GM12873 (cell line): Measurements from ENCODE around the gene TRPC4.

ENCODE experiments used
- TF ChIP-seq, protein P1 (sequence below): IDR thresholded peaks from 2 replicates; pipeline ENCODE4 v1.5.1; 2012; ENCODE audit warnings: low read depth, mild to moderate bottlenecking, moderate library complexity, low read length, control low read depth; ENCODE audit not compliant: insufficient read depth; ENCODE audit errors: missing control alignments

The TRPC4 gene

DNA sequence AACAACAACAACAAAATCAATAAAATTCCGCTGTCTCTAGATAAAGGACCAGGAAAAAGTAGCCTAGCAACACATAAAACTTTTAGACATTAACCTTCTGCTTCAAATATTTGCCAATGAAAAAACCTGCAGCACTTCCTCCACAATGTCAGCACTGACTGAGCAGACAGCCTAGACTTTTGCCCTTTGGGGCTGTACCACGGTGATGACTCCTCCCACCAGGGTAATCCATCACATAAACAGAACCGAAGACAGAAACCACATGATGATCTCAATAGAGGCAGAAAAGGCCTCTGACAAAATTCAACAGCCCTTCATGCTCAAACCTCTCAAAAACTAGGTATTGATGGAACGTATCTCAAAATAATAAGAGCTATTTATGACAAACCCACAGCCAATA, 30.2 kb upstream of the TRPC4 start:
- TF ChIP-seq, protein P1, sequence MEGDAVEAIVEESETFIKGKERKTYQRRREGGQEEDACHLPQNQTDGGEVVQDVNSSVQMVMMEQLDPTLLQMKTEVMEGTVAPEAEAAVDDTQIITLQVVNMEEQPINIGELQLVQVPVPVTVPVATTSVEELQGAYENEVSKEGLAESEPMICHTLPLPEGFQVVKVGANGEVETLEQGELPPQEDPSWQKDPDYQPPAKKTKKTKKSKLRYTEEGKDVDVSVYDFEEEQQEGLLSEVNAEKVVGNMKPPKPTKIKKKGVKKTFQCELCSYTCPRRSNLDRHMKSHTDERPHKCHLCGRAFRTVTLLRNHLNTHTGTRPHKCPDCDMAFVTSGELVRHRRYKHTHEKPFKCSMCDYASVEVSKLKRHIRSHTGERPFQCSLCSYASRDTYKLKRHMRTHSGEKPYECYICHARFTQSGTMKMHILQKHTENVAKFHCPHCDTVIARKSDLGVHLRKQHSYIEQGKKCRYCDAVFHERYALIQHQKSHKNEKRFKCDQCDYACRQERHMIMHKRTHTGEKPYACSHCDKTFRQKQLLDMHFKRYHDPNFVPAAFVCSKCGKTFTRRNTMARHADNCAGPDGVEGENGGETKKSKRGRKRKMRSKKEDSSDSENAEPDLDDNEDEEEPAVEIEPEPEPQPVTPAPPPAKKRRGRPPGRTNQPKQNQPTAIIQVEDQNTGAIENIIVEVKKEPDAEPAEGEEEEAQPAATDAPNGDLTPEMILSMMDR, result no peak

DNA sequence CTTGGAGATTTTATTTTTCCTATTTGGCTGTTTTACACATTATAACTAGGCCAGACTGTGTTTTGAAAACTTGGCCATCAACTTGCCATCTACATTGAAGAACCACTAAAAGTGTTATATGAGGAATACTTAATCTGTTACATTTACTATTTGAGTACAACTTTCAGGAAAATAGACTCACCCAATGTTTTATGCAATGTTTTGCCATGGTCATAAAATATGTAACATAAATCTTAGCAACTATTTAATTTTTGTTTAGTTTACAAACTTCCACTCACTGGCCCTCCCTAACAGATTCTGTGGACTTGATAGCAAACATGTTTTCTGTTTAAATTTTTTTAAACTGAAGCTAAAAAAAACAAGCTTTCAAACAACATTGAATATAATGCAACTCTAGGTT, 23.7 kb upstream of the TRPC4 start:
- TF ChIP-seq, protein P1, result no peak

GRCh38 chr13:37889820-37890219, 20.2 kb upstream of the TRPC4 start:
- TF ChIP-seq, protein P1, result no peak

GRCh38 chr13:37889102-37889501, 19.5 kb upstream of the TRPC4 start:
- TF ChIP-seq, protein P1, result no peak

DNA sequence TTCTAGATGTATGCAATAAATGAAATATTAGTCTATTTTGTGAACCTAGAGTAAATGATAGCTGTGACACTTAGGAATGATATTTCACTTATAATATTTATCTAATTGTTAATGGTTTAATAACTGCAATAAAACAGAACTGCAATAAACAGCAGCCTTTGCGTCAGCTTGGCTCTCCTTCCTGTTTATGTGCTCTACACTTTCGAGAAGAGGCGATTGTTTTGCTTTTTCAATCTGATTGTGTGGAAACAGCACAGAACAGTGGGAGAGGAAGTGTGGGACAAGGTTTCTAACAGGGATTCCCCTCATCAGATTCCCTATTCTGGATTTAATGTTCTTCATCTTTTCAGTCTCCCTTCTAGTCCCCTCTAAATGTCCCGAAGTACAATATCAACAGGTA, 17.3 kb upstream of the TRPC4 start:
- TF ChIP-seq, protein P1, result no peak

DNA sequence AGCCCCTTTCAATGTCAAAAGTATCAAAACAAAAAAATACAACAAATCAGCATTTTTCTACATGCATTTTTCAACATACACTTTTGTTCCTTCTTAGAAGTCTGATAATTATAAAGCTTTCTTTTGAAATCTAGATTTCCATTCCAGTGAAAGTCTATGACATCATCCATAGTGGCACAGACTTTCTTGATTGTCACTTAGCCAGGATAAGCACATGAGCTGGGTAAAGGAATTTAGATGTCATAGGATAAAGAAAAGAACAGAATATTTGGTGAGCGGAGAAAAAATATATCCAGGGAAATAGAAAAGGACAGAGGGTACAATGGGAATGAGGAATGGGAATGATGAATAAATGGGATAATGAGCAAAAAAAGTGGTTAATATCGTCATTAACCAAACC, 15.1 kb upstream of the TRPC4 start:
- TF ChIP-seq, protein P1, result no peak

- TF ChIP-seq, protein P1, result no peak
These were observed 14.5 kb upstream of the TRPC4 start for GRCh38 chr13:37884026-37884425.
